HG03469 (cell line): Measurements from ENCODE around the gene NFATC4.
"Not testable (repeated sequence)": the region's sequence is repeated elsewhere in the genome, so short reads cannot be mapped to it uniquely, and the experiment has no call there.

Source experiments
- ATAC-seq: cut with Tn5 transposase; IDR thresholded peaks from one replicate; pipeline ENCODE4 v1.9.1; 2021; ENCODE audit warnings: mild to moderate bottlenecking, moderate library complexity, moderate number of reproducible peaks; ENCODE audit not compliant: unreplicated experiment

NFATC4 gene

GRCh38 chr14:24338843-24339242 lies 29.1 kb upstream of the NFATC4 start:
- ATAC-seq: no peak

DNA sequence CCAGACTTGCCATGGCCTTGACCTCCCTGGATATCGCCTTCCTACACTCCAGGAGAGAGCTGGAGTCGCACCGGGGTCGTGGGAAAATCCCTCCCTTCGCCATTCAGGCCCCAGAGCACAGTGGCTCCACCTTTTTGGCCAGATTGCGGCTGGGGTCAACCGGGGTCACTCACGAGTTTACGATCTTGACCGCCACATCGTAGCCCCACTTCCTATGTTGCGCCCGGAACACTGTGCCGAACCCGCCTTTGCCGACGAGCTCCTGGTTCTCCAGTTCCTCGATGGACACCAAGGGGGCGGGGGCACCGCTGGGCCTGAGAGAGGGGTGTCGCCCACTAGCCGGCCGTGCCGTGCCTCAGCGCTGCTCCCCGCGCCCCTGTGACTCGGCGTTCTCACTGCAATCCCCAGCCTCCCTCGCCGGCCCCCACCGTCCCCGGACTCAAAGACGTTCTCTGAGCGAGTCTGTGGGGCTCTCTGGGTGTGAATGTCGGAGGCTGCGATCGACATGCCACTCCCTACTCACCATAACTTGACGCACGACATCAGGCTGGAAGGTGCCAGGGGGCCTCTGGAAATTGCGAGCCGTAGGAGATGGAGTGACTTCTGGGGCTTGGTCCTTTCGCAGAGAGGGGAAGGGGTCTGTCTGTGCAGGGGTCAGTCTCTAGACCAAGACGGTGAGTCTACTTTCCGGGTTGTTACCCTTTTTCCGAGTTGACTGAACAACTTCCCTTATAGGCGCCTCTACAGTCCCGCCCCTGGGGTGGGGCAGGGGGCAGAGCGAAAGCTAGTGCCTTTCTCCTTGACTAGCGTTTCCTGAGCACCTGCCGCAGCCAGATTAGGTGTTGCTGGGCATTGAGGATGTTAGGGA lies 28.5 kb upstream of the NFATC4 start, which contains the start of gene RIPK3:
Gene RIPK3 (minus strand): TSS at position 708 of the 868 bp plus-strand sequence. CDS start 165 bp downstream, at position 543.
- ATAC-seq: peak; percentile 76

GRCh38 chr14:24340606-24341005 lies 27.4 kb upstream of the NFATC4 start:
- no peak for ATAC-seq

GRCh38 chr14:24342889-24343288 lies 25.1 kb upstream of the NFATC4 start:
- ATAC-seq: no peak

DNA sequence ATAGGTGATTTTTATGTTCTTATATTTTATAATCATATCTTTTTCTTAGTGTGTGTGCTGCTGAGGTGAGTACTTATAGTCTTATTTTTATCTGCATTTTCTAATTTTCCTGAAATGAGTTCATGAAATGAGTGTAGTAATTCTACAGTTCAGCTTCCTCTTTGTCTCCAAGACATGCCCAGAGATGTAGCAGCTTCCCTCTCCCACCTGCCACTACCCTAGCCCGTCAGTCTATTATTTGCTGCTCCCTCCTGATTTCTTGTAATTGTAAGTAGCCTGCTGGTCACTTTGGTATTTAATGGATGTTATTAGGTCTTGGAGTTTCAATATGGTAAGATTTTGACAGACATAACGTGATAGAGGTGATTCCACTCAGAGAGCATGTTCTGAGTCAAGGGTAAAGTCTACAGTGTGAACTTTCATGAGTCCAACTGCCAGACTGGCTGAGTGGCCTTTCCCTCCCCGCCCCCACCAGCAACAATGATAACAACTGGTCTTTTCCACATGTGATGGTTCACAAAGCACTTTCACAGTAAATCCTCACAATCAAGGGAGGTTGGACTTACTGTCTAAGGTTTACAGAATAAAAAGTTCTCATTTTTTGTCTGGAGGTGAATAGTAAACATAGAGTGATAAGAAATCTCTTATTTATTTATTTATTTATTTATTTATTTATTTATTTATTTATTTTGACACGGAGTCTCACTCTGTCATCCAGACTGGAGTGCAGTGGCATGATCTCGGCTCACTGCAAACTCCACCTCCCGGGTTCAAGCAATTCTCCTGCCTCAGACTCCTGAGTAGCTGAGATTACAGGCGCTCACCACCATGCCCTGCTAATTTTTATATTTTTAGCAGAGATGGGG lies 24.0 kb upstream of the NFATC4 start:
- ATAC-seq: no peak

GRCh38 chr14:24347134-24347533 lies 20.9 kb upstream of the NFATC4 start:
- ATAC-seq: no peak

DNA sequence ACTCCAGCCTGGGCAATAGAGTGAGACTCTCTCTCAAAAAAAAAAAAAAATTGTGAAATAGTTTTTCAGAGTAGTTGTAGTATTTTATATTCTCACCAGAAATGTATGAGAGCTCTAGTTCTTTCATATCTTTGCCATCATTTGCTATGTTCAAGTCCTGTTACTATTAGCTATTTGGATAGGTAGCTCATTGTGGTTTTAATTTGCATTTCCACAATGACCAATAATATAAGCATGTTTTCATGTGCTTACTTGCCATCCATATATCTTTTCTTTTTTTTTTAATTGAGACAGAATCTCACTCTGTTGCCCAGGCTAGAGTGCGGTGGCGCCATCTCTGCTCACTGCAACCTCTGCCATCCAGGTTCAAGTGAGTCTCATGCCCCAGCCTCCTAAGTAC lies 19.8 kb upstream of the NFATC4 start:
- ATAC-seq: no peak

GRCh38 chr14:24349742-24350141 lies 18.2 kb upstream of the NFATC4 start:
- ATAC-seq: no peak

DNA sequence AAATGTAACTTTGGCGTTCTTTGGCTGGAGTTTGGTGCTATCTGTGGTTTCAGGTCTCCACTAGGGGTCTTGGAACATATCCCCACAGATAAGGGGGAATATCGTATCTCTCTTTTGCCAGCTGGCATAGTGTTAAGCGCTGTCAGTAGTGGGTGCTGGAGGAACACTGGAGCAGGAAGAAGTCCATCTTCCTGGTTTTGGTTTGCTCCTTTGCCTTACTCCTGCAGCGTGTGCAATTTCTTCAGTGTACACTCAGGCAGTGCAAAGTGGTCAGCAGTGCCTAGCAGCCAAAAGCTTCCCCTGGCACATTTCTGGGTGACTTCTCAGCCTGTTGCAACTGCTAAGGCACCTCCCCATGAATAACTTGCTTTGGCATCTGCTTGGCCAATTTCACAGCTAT lies 16.5 kb upstream of the NFATC4 start:
- no peak for ATAC-seq

- no peak for ATAC-seq
Observed at GRCh38 chr14:24353559-24354481, 14.2 kb upstream of the NFATC4 start.

- ATAC-seq: not testable (repeated sequence)
Observed at GRCh38 chr14:24354482-24354825, 13.5 kb upstream of the NFATC4 start.

- ATAC-seq: no peak
Observed at GRCh38 chr14:24355009-24355408, 13.0 kb upstream of the NFATC4 start.

GRCh38 chr14:24356208-24356607 lies 11.8 kb upstream of the NFATC4 start:
- no peak for ATAC-seq

DNA sequence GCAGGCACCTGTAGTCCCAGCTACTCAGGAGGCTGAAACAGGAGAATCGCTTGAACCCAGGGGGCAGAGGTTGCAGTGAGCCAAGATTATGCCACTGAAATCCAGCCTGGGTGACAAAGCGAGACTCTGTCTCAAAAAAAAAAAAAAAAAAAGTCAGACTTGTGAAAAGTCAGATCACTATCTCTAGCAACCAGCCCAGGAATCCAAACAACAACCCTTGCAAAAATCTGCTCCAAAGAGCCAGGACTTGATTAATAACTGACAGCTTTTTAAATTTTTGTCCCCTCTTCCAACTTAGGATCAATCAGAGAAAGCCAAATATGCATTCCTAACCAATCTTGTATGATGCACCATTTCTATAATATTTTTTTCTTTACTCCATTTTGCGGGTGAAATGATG lies 7.7 kb upstream of the NFATC4 start:
- ATAC-seq: no peak

DNA sequence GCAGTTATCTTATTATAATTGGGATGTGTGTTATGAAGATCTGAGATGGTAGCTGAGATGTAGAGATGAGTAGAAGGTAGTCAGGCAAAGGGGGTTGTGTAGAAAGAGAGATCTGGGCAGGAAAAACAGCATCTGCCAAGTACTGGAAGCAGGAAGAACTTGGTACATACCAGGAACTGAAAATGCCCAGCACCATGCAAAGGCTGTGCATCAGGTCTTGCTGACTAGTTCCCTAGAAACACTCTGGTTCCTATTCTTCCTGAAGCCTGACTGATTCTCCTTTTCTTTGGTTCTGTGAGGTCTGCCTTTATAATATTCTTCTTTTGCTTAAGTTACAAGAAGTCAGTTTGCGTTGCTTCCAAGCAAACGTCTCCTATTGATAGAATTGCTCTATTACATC lies 6.7 kb upstream of the NFATC4 start:
- no peak for ATAC-seq

GRCh38 chr14:24362241-24362960 lies 5.6 kb upstream of the NFATC4 start:
- ATAC-seq: no peak

GRCh38 chr14:24363401-24363800 lies 4.6 kb upstream of the NFATC4 start:
- no peak for ATAC-seq

DNA sequence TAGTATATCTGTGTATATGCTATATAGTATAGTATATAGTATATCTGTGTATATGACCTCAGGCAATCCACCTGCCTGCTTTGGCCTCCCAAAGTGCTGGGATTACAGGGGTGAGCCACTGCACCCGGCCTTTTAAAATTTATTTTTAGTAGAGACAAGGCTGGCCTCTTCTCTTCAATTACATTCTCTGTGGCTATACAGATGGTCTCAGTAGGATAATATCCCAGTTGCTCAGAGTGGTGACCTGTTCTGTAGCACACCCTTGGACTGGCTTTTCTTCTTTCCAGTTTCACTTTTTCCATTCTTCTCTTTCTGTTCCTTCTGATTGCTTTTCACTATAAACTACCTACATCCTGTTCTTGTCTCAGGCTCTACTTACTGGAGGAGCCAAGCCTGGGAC lies 3.1 kb upstream of the NFATC4 start:
- ATAC-seq: no peak

GRCh38 chr14:24365600-24366412 lies 2.2 kb upstream of the NFATC4 start:
- ATAC-seq: no peak

DNA sequence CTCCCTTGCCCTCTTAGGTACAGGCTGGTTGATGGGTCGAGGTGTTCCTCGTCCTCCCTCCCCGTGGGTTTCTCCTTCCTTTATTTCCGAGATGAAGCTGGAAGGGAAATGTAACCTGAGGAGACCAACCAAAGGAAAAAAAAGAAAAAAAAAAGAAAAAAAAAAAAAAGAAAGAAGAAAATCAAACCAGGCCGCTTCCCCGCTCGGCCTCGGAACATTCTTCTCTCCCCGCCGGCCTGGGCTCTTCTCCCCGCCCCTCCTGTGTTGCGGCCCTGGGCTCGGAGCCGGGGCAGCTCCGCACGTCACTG lies 1.6 kb upstream of the NFATC4 start:
- ATAC-seq: no peak
